Measurements from ENCODE around the gene PCDHB9.

DNA sequence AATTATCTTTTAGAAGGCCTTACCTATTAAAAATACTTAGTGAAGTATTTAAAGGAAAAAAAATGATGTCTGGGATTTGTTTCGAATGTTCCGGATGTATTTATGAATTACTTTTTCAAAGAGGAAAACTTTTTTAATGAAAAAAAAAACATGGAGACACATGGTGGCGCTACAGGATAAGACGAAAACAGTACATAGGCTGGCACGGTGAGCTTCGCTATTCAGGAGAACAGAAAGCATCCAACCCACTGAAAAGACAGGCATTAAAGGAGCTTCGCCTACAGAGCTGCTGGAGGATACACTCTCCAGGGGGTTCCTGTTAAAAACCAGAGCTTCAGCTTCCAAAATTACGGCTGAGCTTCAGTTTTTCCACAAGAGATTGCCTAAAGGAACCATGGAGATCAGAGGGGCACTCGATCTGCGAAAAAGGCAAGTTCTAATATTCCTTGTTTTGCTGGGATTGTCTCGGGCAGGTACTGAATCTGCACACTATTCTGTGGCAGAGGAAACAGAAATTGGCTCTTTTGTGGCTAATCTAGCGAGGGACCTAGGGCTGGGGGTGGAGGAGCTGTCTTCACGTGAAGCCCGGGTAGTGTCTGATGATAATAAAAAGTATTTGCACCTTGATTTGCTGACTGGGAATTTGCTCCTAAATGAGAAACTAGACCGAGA lies 36.3 kb downstream of the PCDHB9 start, which contains the start of gene PCDHB14:
- TF ChIP-seq YY1 (IDR thresholded peaks at IDR 0.05) (no peak), TAF1 (conservative IDR thresholded peaks at IDR 0.05) (no peak), GABPA (IDR thresholded peaks at IDR 0.05 in 1 of 2, conservative IDR thresholded peaks at IDR 0.05 in 1 of 2) (no peak), RAD21 (IDR thresholded peaks at IDR 0.05) (peak; percentile 27 to 42), JUND (IDR thresholded peaks at IDR 0.05) (no peak), EGR1 (IDR thresholded peaks at IDR 0.05; ENCODE audit: low read depth in 2 of 2) (no peak), SP1 (IDR thresholded peaks at IDR 0.05) (no peak), HNF4G (IDR thresholded peaks at IDR 0.05) (no peak), FOXA1 (IDR thresholded peaks at IDR 0.05) (no peak)
- TF ChIP-seq, protein P1, sequence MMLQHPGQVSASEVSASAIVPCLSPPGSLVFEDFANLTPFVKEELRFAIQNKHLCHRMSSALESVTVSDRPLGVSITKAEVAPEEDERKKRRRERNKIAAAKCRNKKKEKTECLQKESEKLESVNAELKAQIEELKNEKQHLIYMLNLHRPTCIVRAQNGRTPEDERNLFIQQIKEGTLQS (IDR thresholded peaks at IDR 0.05), result no peak
- TF ChIP-seq, protein P2, sequence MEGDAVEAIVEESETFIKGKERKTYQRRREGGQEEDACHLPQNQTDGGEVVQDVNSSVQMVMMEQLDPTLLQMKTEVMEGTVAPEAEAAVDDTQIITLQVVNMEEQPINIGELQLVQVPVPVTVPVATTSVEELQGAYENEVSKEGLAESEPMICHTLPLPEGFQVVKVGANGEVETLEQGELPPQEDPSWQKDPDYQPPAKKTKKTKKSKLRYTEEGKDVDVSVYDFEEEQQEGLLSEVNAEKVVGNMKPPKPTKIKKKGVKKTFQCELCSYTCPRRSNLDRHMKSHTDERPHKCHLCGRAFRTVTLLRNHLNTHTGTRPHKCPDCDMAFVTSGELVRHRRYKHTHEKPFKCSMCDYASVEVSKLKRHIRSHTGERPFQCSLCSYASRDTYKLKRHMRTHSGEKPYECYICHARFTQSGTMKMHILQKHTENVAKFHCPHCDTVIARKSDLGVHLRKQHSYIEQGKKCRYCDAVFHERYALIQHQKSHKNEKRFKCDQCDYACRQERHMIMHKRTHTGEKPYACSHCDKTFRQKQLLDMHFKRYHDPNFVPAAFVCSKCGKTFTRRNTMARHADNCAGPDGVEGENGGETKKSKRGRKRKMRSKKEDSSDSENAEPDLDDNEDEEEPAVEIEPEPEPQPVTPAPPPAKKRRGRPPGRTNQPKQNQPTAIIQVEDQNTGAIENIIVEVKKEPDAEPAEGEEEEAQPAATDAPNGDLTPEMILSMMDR (IDR thresholded peaks at IDR 0.05; ENCODE audit: low read depth, low read length, missing input control), result no peak
- TF ChIP-seq, protein P3, sequence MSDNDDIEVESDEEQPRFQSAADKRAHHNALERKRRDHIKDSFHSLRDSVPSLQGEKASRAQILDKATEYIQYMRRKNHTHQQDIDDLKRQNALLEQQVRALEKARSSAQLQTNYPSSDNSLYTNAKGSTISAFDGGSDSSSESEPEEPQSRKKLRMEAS (IDR thresholded peaks at IDR 0.05), result no peak
- TF ChIP-seq, protein P4, sequence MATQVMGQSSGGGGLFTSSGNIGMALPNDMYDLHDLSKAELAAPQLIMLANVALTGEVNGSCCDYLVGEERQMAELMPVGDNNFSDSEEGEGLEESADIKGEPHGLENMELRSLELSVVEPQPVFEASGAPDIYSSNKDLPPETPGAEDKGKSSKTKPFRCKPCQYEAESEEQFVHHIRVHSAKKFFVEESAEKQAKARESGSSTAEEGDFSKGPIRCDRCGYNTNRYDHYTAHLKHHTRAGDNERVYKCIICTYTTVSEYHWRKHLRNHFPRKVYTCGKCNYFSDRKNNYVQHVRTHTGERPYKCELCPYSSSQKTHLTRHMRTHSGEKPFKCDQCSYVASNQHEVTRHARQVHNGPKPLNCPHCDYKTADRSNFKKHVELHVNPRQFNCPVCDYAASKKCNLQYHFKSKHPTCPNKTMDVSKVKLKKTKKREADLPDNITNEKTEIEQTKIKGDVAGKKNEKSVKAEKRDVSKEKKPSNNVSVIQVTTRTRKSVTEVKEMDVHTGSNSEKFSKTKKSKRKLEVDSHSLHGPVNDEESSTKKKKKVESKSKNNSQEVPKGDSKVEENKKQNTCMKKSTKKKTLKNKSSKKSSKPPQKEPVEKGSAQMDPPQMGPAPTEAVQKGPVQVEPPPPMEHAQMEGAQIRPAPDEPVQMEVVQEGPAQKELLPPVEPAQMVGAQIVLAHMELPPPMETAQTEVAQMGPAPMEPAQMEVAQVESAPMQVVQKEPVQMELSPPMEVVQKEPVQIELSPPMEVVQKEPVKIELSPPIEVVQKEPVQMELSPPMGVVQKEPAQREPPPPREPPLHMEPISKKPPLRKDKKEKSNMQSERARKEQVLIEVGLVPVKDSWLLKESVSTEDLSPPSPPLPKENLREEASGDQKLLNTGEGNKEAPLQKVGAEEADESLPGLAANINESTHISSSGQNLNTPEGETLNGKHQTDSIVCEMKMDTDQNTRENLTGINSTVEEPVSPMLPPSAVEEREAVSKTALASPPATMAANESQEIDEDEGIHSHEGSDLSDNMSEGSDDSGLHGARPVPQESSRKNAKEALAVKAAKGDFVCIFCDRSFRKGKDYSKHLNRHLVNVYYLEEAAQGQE (IDR thresholded peaks at IDR 0.05), result no peak
- TF ChIP-seq, protein P5, sequence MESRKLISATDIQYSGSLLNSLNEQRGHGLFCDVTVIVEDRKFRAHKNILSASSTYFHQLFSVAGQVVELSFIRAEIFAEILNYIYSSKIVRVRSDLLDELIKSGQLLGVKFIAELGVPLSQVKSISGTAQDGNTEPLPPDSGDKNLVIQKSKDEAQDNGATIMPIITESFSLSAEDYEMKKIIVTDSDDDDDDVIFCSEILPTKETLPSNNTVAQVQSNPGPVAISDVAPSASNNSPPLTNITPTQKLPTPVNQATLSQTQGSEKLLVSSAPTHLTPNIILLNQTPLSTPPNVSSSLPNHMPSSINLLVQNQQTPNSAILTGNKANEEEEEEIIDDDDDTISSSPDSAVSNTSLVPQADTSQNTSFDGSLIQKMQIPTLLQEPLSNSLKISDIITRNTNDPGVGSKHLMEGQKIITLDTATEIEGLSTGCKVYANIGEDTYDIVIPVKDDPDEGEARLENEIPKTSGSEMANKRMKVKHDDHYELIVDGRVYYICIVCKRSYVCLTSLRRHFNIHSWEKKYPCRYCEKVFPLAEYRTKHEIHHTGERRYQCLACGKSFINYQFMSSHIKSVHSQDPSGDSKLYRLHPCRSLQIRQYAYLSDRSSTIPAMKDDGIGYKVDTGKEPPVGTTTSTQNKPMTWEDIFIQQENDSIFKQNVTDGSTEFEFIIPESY (IDR thresholded peaks at IDR 0.05), result no peak

Data from liver (tissue), 3 donors.